ENCODE results near the gene LGR5.

DNA sequence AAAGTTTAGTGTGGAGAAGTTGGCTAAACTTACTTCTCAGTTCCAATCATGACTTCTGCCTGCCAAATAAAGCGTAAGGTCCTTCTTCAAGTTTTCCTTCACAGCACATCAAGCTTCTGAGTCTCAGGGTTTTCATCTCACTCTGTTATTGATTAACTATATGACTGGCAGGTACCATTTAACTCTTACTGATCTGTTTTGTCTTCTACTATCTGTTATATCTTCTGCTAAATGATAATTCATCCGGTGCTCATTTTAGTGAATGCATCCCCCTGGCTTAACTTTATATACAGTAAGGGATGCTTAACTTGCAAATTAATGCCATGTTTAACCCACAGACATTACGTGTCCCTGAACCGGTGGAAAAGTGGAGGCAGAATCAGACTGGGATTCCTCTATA is 20.7 kb downstream of the LGR5 start:
- TF ChIP-seq POLR2A (IDR thresholded peaks at IDR 0.05), result no peak
- TF ChIP-seq, protein P1, sequence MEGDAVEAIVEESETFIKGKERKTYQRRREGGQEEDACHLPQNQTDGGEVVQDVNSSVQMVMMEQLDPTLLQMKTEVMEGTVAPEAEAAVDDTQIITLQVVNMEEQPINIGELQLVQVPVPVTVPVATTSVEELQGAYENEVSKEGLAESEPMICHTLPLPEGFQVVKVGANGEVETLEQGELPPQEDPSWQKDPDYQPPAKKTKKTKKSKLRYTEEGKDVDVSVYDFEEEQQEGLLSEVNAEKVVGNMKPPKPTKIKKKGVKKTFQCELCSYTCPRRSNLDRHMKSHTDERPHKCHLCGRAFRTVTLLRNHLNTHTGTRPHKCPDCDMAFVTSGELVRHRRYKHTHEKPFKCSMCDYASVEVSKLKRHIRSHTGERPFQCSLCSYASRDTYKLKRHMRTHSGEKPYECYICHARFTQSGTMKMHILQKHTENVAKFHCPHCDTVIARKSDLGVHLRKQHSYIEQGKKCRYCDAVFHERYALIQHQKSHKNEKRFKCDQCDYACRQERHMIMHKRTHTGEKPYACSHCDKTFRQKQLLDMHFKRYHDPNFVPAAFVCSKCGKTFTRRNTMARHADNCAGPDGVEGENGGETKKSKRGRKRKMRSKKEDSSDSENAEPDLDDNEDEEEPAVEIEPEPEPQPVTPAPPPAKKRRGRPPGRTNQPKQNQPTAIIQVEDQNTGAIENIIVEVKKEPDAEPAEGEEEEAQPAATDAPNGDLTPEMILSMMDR (IDR thresholded peaks at IDR 0.05 in 4 of 5, conservative IDR thresholded peaks at IDR 0.05 in 1 of 5), result no peak
